Naive thymus-derived CD8-positive, alpha-beta T cell (primary cell): Measurements from ENCODE around the gene CACNA1G. TPM values are rescaled to one million over a fixed set of nuclear protein-coding genes. Genes with fewer than 3 reads are reported as not detected.

Experiments used
- ATAC-seq, 2 donors: fragments of 150-1000 bp; cut with Tn5 transposase in 1 of 2; sonication (Bioruptor Pico), chemical (Tn5 transposase) in 1 of 2; 1 replicate in 1 of 2; 2 replicates in 1 of 2; pipeline ENCODE4 v1.10.0; 2021; ENCODE audit warnings: mild to moderate bottlenecking in 2 of 2, moderate library complexity in 2 of 2
- POLR2A ChIA-PET: fragments of 350-600 bp; sonication (Branson Sonifier 250); formaldehyde crosslinking; loops from one replicate; lab custom pipeline; 2021; ENCODE audit warnings: antibody characterized with exemption; lab: Charles Lee
- DNase-seq, 10 donors: peaks; one replicate each; pipeline versions ENCODE4 v3.0.0 to v3.0.0-alpha.2; 2020 to 2022
- H3K27ac Mint-ChIP-seq, 10 donors: one replicate each; pipeline ENCODE4 v1.8.0; 2020 to 2022; ENCODE audit warnings: mild to moderate bottlenecking in 10 of 10, mixed read lengths in 10 of 10, moderate library complexity in 4 of 10, inconsistent platforms in 1 of 10
- H3K27me3 Mint-ChIP-seq, 5 donors: one replicate each; pipeline ENCODE4 v1.8.0; 2021 to 2022; ENCODE audit warnings: mixed read lengths in 5 of 5
- H3K36me3 Mint-ChIP-seq, 3 donors: one replicate each; pipeline ENCODE4 v1.8.0; 2020 to 2022; ENCODE audit warnings: mixed read lengths in 3 of 3, mild to moderate bottlenecking in 2 of 3, inconsistent platforms in 1 of 3
- H3K4me1 Mint-ChIP-seq, 4 donors: one replicate each; pipeline ENCODE4 v1.8.0; 2021 to 2022; ENCODE audit warnings: mixed read lengths in 4 of 4
- H3K4me3 Mint-ChIP-seq, 10 donors: one replicate each; pipeline ENCODE4 v1.8.0; 2020 to 2022; ENCODE audit warnings: mild to moderate bottlenecking in 10 of 10, mixed read lengths in 10 of 10, moderate library complexity in 6 of 10, inconsistent platforms in 1 of 10
- H3K9me3 Mint-ChIP-seq, 9 donors: one replicate each; pipeline ENCODE4 v1.8.0; 2020 to 2022; ENCODE audit warnings: mixed read lengths in 9 of 9, mild to moderate bottlenecking in 3 of 9, inconsistent platforms in 1 of 9, moderate library complexity in 1 of 9
- polyA plus RNA-seq, 3 donors: library from polyadenylated mRNA; unstranded; fragments of 300-500 nt; fragmentation: Illumina TruSeq; gene quantifications; one replicate each; pipeline ENCODE4 v1.2.3, GENCODE V29; 2021
- total RNA-seq, 8 experiments: library from RNA in 2 of 8; stranded (reverse) in 2 of 8; gene quantifications; one replicate each; pipeline ENCODE4 v1.2.3 and lab custom pipeline; 2021 to 2026

CACNA1G gene
- total and polyA plus RNA-seq, 5 experiments from 2014 or later, result 0.05 TPM; not detected in 4

DNA sequence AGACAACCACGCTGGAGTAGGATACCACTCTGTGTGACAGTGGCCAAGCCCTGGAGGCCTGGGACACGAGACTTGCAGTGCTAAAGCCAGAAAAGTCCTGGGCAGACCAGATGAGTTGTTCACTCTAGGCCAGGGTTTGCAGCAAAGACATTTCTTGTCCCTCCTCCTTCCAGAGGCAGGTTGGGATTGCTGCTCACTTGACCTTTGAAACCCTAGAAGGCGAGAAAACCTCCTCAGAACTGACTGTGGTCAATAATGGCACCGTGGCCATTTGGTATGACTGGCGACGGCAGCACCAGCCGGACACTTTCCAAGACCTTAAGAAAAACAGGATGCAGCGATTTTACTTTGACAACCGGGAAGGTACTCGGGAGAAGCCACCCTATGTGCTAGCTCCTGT lies 37.7 kb upstream of the CACNA1G start:
- Mint-ChIP-seq H3K36me3 (no peaks in the 10 kb centered on the region), H3K4me3 (no peak overlapping the region), H3K4me1 (peaks cover 0 to 1% (median 0%) of the 10 kb centered on the region in 4 donors), H3K9me3 (no peaks in the 10 kb centered on the region), H3K27me3 (no peaks in the 10 kb centered on the region), H3K27ac (peak overlapping the region in 1 of 10 donors; percentile 32)
- DNase-seq, result no peak
- POLR2A ChIA-PET, result no interaction called here
- no peak for ATAC-seq

DNA sequence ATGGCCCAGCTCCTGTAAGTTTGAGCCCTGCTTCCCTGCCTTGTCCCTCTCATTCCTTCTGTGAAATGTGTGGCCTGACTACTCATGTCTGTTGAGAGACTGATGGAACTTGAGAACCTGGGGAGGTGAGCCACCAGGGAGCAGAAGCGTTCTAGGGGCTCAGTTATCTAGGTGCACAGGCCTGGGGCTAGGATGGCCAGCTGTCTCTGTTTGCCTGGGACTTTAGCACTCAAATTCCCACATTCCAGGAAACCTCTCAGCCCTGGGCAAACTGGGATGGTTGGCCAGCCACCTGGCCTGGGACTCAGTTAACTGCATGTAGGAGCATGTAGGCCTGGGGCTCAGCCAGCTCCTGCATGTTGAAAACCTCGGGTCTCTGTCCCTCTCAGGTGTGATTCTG lies 37.3 kb upstream of the CACNA1G start:
- Mint-ChIP-seq H3K9me3 (no peaks in the 10 kb centered on the region), H3K4me3 (no peak overlapping the region), H3K27ac (peak overlapping the region in 1 of 10 donors; percentile 32), H3K27me3 (peaks cover 0 to 3% (median under 1%) of the 10 kb centered on the region in 5 donors), H3K36me3 (no peaks in the 10 kb centered on the region), H3K4me1 (peaks cover 0 to 1% (median 0%) of the 10 kb centered on the region in 4 donors)
- POLR2A ChIA-PET, result no interaction called here
- ATAC-seq, result no peak
- DNase-seq, result no peak

DNA sequence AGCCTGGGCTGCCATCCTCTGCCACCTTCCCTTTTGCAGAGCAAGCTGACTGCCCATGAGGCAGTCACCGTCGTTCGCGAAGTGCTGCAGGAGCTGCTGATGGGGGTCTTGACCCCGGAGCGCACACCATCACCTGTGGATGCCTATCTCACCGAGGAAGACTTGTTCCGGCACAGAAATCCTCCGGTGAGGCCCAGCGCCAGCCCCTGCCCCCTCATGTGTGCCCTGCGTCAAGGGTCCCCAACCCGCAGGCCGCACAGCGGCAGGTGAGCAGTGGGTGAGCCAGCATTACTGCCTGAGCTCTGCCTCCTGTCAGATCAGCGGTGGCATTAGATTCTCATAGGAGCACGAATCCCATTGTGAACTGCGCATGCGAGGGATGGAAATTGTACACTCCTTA lies 35.7 kb upstream of the CACNA1G start:
- no peak overlapping the region for H3K27ac Mint-ChIP-seq
- POLR2A ChIA-PET, result interaction anchor here (0.6 kb wide), 1 partner anchor 51 kb away, joined by 8 read pairs; no protein-coding TSS in a partner anchor
- H3K4me3 Mint-ChIP-seq, result no peak overlapping the region

DNA sequence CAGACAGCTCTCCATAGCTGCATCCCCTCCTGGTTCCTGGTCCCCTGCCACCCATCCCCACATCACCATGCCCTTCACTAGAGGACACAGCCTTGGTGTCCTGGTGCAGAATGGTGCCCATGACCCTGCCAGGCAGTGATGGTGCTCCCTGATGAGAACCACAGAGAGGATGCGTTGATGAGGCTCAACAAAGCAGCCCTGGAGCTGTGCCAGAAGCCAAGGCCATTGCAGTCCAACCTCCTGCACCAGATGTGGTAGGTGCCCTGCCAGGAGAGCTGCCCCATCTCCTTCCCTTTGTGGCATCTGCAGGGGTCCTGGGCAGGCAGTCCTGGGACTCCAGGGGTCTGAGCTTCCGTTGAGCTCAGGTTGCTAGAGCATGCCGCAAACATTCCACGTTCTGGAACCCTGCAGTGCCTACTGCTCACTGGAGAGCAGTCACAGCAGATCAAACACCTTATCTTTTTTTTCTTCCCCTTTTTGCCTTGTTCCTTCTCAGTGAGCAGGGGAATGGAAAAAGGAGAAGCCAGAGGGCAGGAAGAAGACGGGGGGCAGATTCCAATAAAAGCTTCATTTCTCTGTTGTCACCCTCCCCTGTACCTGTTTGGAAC lies 33.3 kb upstream of the CACNA1G start:
- H3K27ac Mint-ChIP-seq, result no peak overlapping the region

More for the DNA sequence above, 35.7 kb upstream of the CACNA1G start:
- H3K36me3 Mint-ChIP-seq, result no peaks in the 10 kb centered on the region
- H3K9me3 Mint-ChIP-seq, result no peaks in the 10 kb centered on the region
- no peaks in the 10 kb centered on the region for H3K4me1 Mint-ChIP-seq
- no peak for DNase-seq
- H3K27me3 Mint-ChIP-seq, result peaks cover 8 to 20% (median 15%) of the 10 kb centered on the region in 5 donors
- ATAC-seq, result no peak

DNA sequence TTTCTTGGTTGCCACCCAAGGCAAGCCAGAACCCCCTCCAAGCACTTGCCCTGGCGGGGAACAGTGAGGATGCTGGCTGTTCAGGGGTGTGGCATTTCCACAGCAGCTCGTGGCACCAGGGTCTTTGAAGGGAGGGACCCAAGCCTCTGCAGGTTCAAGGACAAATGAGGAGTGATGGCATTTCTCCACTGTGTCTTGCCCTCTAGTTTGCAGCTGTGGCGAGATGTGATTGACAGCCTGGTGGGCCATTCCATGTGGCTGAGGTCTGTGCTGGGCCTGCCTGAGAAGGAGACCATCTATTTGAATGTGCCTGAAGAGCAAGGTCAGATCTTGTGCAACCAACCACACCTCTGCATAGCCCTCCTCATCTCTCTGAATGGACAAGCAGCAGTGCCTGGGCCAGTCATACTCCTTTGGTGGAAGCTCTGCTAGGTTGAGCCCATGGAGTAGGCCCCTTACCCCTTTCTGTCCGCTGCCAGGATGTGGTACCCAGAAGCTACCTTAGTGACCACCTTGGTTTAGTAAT lies 32.5 kb upstream of the CACNA1G start:
- Mint-ChIP-seq H3K9me3 (no peaks in the 10 kb centered on the region), H3K27ac (no peak overlapping the region), H3K4me3 (no peak overlapping the region), H3K36me3 (no peaks in the 10 kb centered on the region), H3K4me1 (peaks cover 3 to 13% (median 8%) of the 10 kb centered on the region in 4 donors), H3K27me3 (peaks cover 24 to 51% (median 37%) of the 10 kb centered on the region in 5 donors)
- POLR2A ChIA-PET, result no interaction called here
- ATAC-seq (no peak), DNase-seq (no peak)

More for the DNA sequence above, 33.3 kb upstream of the CACNA1G start:
- POLR2A ChIA-PET, result no interaction called here
- Mint-ChIP-seq H3K27me3 (peaks cover 23 to 44% (median 33%) of the 10 kb centered on the region in 5 donors), H3K4me1 (peaks cover 0 to 8% (median 5%) of the 10 kb centered on the region in 4 donors), H3K4me3 (no peak overlapping the region), H3K9me3 (no peaks in the 10 kb centered on the region), H3K36me3 (no peaks in the 10 kb centered on the region)
- ATAC-seq, result no peak
- no peak for DNase-seq

DNA sequence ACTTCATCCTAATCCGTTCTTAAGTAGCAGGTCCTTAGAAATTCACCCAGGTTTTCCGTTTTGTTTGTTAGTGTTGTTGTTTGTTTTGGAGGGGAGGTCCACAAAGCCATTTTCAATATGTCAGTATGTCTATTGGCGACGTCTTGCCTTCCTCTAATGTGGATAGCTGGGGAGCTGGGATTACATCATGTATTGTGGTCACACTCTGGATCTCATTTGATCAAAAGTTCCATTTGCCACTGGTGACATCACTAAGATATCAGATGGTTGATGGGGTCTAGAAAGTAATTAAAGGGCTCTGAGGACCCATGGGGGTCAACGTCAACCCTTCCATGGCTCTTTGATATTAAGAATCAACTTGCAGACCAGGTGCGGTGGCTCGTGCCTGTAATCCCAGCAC lies 30.7 kb upstream of the CACNA1G start:
- Mint-ChIP-seq H3K4me3 (no peak overlapping the region), H3K4me1 (peaks cover 11 to 28% (median 22%) of the 10 kb centered on the region in 4 donors), H3K9me3 (no peaks in the 10 kb centered on the region), H3K27me3 (peaks cover 33 to 66% (median 54%) of the 10 kb centered on the region in 5 donors), H3K36me3 (no peaks in the 10 kb centered on the region), H3K27ac (no peak overlapping the region)
- POLR2A ChIA-PET, result no interaction called here
- no peak for ATAC-seq
- no peak for DNase-seq

DNA sequence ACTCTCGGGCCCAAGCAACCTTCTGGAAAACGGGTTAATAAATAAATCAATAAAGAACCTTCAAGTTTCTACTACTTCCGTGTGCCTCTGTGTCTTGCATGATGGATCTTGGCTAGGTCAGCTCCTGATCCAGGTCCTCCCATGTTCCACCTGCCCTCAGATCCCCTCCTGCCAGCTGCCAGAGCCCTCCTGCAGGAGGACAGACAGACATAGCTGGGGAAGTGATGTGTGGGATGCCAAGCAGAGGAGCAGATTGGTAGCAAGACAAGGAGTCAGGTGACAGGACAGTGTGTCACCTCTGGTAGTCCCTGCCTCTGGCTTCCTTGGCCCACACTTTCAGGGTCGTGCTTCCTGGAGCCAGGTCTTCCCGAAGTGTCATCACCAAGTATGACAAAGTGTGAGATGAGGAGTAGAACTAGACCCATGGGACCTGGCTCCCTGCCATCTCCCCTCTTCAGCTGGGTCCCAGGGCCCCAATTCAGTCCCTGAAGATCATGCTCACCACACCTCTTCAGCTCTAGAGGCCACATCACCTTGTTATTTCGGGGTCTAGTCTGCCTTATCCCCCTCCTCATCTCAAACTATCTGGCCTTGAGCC lies 29.0 kb upstream of the CACNA1G start:
- peak overlapping the region in 1 of 10 donors; percentile 24 for H3K4me3 Mint-ChIP-seq
- POLR2A ChIA-PET, result interaction anchor here (0.7 to 1.1 kb wide), 3 partner anchors 10 to 415 kb away, joined by 3 to 4 read pairs (median 3); no protein-coding TSS in a partner anchor

DNA sequence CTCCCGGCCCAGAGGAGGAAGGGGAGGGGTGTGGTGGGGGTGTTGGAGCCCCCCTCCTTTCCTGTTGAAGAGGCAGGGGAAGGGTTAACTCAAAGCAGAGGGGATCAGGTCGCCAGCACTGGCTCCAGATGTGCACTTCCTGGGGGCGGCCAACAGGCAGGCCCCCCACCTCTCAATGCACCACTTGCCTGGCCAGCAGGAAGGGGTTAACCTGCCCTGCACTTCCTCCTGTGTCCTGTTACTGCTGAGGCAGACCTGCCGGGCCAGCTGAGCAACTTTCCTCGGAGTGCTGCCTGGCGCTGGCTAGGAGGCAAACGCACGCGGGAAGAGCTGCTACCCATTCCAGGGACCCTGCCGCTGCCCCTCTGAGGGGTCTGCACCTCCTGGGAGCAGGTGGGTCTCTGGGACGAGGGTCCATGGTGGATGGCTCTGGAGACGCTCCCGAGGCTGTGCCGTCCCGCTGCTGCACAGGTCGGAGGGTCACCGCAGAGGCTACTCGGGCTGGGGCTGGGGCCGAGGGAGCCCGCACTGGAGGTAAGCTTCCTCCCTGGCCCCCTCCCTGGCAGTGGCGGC lies 28.0 kb upstream of the CACNA1G start, which contains the start of gene EPN3:
Gene EPN3, plus strand, starts transcription at position 284 of the 573 bp plus-strand sequence. CDS start 3,822 bp downstream, outside the sequence.
- peaks cover 35 to 73% (median 54%) of the 10 kb centered on the region in 5 donors for H3K27me3 Mint-ChIP-seq
- no peaks in the 10 kb centered on the region for H3K36me3 Mint-ChIP-seq
- POLR2A ChIA-PET, result no interaction called here
- H3K9me3 Mint-ChIP-seq, result no peaks in the 10 kb centered on the region
- DNase-seq, result peak in 1 of 10 donors; percentile 61
- H3K4me1 Mint-ChIP-seq, result peaks cover 11 to 29% (median 22%) of the 10 kb centered on the region in 4 donors
- peak; percentile 55 to 71 for ATAC-seq
- peak within 1 kb of the TSS in 1 of 10 donors; percentile 24 for H3K27ac Mint-ChIP-seq
- peak within 1 kb of the TSS in 7 of 10 donors; percentile 31 to 73 (median 65) for H3K4me3 Mint-ChIP-seq

More for the DNA sequence above, 29.0 kb upstream of the CACNA1G start:
- H3K9me3 Mint-ChIP-seq, result no peaks in the 10 kb centered on the region
- ATAC-seq (no peak), DNase-seq (no peak)
- H3K4me1 Mint-ChIP-seq, result peaks cover 11 to 29% (median 22%) of the 10 kb centered on the region in 4 donors
- H3K27ac Mint-ChIP-seq, result no peak overlapping the region
- H3K27me3 Mint-ChIP-seq, result peaks cover 35 to 73% (median 54%) of the 10 kb centered on the region in 5 donors
- no peaks in the 10 kb centered on the region for H3K36me3 Mint-ChIP-seq

DNA sequence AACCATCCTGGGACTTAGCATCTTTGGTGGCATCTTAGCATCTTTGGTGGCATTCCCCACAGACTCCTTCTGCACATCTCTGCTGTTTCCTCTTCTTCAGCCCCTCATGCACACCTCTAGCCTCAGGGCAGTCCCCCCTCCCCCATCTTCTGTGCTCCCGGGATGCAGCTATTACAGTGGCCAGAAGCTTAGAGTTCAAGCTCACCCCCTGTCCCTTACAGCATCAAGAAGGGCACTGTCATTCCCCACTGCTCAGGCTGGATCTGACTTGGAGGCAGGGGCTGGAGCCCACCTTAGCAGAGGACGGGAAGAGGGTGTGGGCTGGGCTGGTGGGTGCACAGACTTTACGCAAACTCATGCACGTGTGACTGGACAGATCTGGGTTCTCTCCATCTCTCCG lies 27.3 kb upstream of the CACNA1G start:
- no peak for DNase-seq
- H3K36me3 Mint-ChIP-seq, result no peaks in the 10 kb centered on the region
- POLR2A ChIA-PET, result no interaction called here
- H3K9me3 Mint-ChIP-seq, result no peaks in the 10 kb centered on the region
- H3K4me1 Mint-ChIP-seq, result peaks cover 11 to 29% (median 22%) of the 10 kb centered on the region in 4 donors
- peak overlapping the region in 1 of 10 donors; percentile 24 for H3K27ac Mint-ChIP-seq
- peak overlapping the region in 7 of 10 donors; percentile 20 to 73 (median 65) for H3K4me3 Mint-ChIP-seq
- H3K27me3 Mint-ChIP-seq, result peaks cover 35 to 70% (median 54%) of the 10 kb centered on the region in 5 donors
- ATAC-seq, result peak; percentile 20 to 27

DNA sequence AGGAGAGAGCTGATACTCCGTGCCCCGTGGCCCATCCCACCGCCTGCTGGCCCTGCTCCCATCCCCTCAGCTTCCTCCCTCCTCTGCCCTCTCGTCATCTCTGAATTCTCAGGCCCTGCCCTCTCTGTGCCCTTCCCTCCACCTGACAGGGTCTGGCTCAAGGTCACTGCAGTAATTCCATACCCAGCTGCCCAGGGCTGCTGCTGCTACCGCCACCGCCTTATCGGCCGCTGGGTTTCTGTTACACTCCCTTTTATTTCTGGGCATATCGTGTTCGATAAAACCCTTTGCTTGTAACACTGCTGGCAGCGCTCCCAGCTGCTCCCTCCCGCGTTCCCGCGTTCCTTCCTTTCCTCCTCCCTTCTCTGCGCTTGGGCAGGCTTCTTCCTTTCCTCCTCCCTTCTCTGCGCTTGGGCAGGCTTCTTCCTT lies 26.8 kb upstream of the CACNA1G start:
- DNase-seq, result no peak
- no peaks in the 10 kb centered on the region for H3K9me3 Mint-ChIP-seq
- H3K4me3 Mint-ChIP-seq, result peak overlapping the region in 8 of 10 donors; percentile 31 to 73 (median 59)
- peaks cover 11 to 29% (median 22%) of the 10 kb centered on the region in 4 donors for H3K4me1 Mint-ChIP-seq
- no peak overlapping the region for H3K27ac Mint-ChIP-seq
- no peaks in the 10 kb centered on the region for H3K36me3 Mint-ChIP-seq
- peaks cover 34 to 65% (median 49%) of the 10 kb centered on the region in 5 donors for H3K27me3 Mint-ChIP-seq
- POLR2A ChIA-PET, result no interaction called here
- ATAC-seq, result peak; percentile 24 to 48

DNA sequence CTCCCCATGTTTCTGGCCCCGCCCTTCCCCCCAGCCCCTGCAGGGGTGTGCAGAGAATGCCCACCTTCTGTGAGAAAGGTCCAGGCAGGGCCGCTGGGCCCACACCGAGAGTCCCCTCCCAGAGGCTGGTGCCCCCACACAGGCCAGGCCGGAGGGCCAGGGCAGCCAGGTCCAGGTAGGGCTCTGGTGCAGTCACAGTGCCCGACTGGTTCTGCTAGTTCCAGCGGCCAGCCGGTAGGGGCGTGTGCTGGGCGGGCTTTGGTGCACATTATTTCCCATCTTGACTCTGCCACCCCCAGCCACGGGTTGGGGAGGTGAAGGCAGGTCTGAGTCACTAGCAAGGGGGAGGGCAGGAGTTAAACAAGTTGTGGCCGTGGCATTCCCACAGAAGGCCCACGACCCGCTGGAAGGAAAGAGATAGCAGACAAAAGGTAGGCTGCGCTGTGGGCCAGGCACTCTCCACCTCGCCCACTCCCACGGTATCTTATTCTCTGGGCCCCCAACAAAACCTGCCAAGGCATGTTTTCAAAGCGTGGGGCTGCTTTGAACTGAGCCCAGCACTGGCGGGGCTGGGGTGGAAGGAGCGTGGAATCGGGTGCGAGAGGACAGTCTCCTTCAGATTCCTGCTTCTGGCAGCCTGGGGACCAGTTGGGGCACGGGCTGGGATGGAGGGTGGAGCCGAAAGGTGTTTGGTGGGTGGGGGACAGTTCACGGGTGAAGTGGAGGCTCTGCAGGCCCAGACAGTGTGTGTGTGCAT lies 26.1 kb upstream of the CACNA1G start:
- no peak for DNase-seq
- Mint-ChIP-seq H3K4me3 (peak overlapping the region in 6 of 10 donors; percentile 48 to 73 (median 60)), H3K9me3 (no peaks in the 10 kb centered on the region), H3K27me3 (peaks cover 30 to 58% (median 44%) of the 10 kb centered on the region in 5 donors), H3K4me1 (peaks cover 11 to 29% (median 22%) of the 10 kb centered on the region in 4 donors), H3K36me3 (no peaks in the 10 kb centered on the region), H3K27ac (no peak overlapping the region)
- ATAC-seq, result peak; percentile 55 to 61
- POLR2A ChIA-PET, result no interaction called here

DNA sequence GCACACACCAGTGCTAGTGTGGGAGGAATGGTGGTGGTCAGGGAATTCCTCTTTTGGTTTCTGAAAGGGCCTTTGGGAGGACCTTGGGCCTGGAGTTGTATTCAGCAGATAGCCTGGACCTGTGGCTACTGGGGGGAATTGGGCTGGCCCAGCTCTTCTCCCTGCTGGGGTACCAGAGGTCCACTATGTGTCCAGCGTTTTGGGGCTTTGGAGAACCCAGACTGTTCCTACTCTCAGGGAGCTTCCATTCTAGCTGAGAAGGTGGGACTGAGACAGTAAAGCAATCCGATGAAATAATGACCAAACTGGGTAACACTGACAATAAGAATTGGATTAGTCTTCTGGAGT lies 25.6 kb upstream of the CACNA1G start:
- no peaks in the 10 kb centered on the region for H3K9me3 Mint-ChIP-seq
- no peak for ATAC-seq
- peaks cover 26 to 53% (median 38%) of the 10 kb centered on the region in 5 donors for H3K27me3 Mint-ChIP-seq
- DNase-seq, result no peak
- peaks cover 11 to 29% (median 22%) of the 10 kb centered on the region in 4 donors for H3K4me1 Mint-ChIP-seq
- H3K4me3 Mint-ChIP-seq, result peak overlapping the region in 1 of 10 donors; percentile 51
- H3K36me3 Mint-ChIP-seq, result no peaks in the 10 kb centered on the region
- POLR2A ChIA-PET, result no interaction called here
- H3K27ac Mint-ChIP-seq, result no peak overlapping the region
